Gastrocnemius medialis (tissue), 4 donors: ENCODE measurements around the gene DDX21. TPM values are rescaled to one million over a fixed set of nuclear protein-coding genes. Genes with fewer than 3 reads are reported as not detected.
A peak's percentile ranks its signal among the peaks of the same experiment; 100 is the strongest.
"Not testable (repeated sequence)": the region's sequence is repeated elsewhere in the genome, so short reads cannot be mapped to it uniquely, and the experiment has no call there.

ENCODE experiments used
- ATAC-seq, 2 donors: fragments of 150-250 bp; one replicate each; pipeline ENCODE4 v1.9.1; 2016
- DNase-seq, 2 donors: peaks; one replicate each; pipeline ENCODE4 v3.0.0-alpha.2; 2019
- H3K27ac ChIP-seq, 4 donors: fragments of 200-600 bp; sonication (generic); 1 replicate in 1 of 4; 2 replicates in 3 of 4; pipeline ENCODE4 v1.5.1; 2016 to 2018; ENCODE audit warnings: mild to moderate bottlenecking in 2 of 4, moderate library complexity in 1 of 4
- H3K27me3 ChIP-seq, 3 donors: fragments of 200-600 bp; sonication (generic) in 2 of 3; 1 replicate in 1 of 3; 2 replicates in 2 of 3; pipeline versions ENCODE4 v1.5.1 to v1.6.0; 2016 to 2019; ENCODE audit warnings: mild to moderate bottlenecking in 1 of 3, moderate library complexity in 1 of 3
- H3K36me3 ChIP-seq, 2 donors: fragments of 200-600 bp; sonication (generic) in 1 of 2; one replicate each; pipeline ENCODE4 v1.5.1; 2017 to 2018
- H3K4me1 ChIP-seq, 2 donors: fragments of 200-600 bp; sonication (generic) in 1 of 2; one replicate each; pipeline ENCODE4 v1.5.1; 2016 to 2017; ENCODE audit warnings: mild to moderate bottlenecking in 2 of 2
- H3K4me3 ChIP-seq, 4 donors: fragments of 200-600 bp; sonication (generic) in 3 of 4; 1 replicate in 1 of 4; 2 replicates in 3 of 4; pipeline ENCODE4 v1.5.1; 2016 to 2019; ENCODE audit warnings: mild to moderate bottlenecking in 2 of 4
- H3K9me3 ChIP-seq, 3 donors: fragments of 200-600 bp; sonication (generic) in 2 of 3; 1 replicate in 1 of 3; 2 replicates in 2 of 3; pipeline ENCODE4 v1.5.1; 2016 to 2019
- CTCF ChIP-seq, 5 experiments: fragments of 450-650 bp in 3 of 5; fragments of 200-600 bp in 2 of 5; sonication (generic) in 2 of 5; IDR thresholded peaks in 4 of 5; conservative IDR thresholded peaks in 1 of 5; 1 replicate in 4 of 5; 2 replicates in 1 of 5; pipeline ENCODE4 v1.5.1; 2016 to 2019; ENCODE audit warnings: antibody characterized with exemption in 5 of 5, mild to moderate bottlenecking in 3 of 5, moderate library complexity in 3 of 5
- POLR2A ChIP-seq, 2 donors: fragments of 450-650 bp; IDR thresholded peaks; one replicate each; pipeline ENCODE4 v1.6.1; 2017; ENCODE audit warnings: antibody characterized with exemption in 2 of 2, mild to moderate bottlenecking in 2 of 2, moderate library complexity in 2 of 2
- in situ Hi-C, 4 donors: fragments of 200-750 bp; cut with MboI; loops; one replicate each; pipeline versions ENCODE4 v1.15.0 to v1.8.0; 2017; ENCODE audit warnings: low sequenced_read_pairs in 4 of 4
- intact Hi-C: fragments of 100-400 bp; cut with DNase I; formaldehyde crosslinking; loops from one replicate; pipeline ENCODE4 v1.15.1; 2023; ENCODE audit warnings: low total_unique reads
- total RNA-seq, 4 donors: library from RNA; depleted of rRNA; stranded (reverse); fragments of >200 nt; gene quantifications; one replicate each; pipeline versions ENCODE4 v1.1.0 to v1.2.3, GENCODE V29; 2016

Gene DDX21
- 10 to 100 TPM; 44.4 to 66.8 (median 53.7) TPM for total RNA-seq

GRCh38 chr10:68955832-68956532 lies at the start of gene DDX21:
Gene DDX21 (plus strand): TSS chr10:68956170. CDS start chr10:68956226, 56 bp downstream.
- Histone ChIP-seq H3K9me3 (no peaks in the 10 kb centered on the region), H3K4me1 (peaks cover 18 to 24% of the 10 kb centered on the region in 2 donors), H3K4me3 (peak within 1 kb of the TSS; percentile 96 to 98 (median 98)), H3K27me3 (no peaks in the 10 kb centered on the region), H3K27ac (peak within 1 kb of the TSS; percentile 92 to 98 (median 96)), H3K36me3 (peaks cover 0 to 15% of the 10 kb centered on the region in 2 donors)
- peak; percentile 97 for ATAC-seq
- in situ Hi-C loops: no loop called here
- TF ChIP-seq CTCF (IDR thresholded peaks at IDR 0.05 in 4 of 5, conservative IDR thresholded peaks at IDR 0.05 in 1 of 5) (peak; percentile 25 to 63 (median 47)), POLR2A (IDR thresholded peaks at IDR 0.05) (peak; percentile 78 to 84)
- intact Hi-C loops: loop anchor here (1.0 to 5.0 kb wide), 4 partner anchors 32 to 429 kb away; partner anchors contain the start of genes KIFBP, SLC25A16 and VPS26A
- peak; percentile 82 to 83 for DNase-seq

GRCh38 chr10:68924593-68924992 lies 31.4 kb upstream of the DDX21 start:
- Histone ChIP-seq H3K27me3 (no peaks in the 10 kb centered on the region), H3K4me1 (no peaks in the 10 kb centered on the region), H3K36me3 (peaks cover 0 to 20% of the 10 kb centered on the region in 2 donors), H3K4me3 (no peak overlapping the region), H3K27ac (no peak overlapping the region), H3K9me3 (no peaks in the 10 kb centered on the region)
- DNase-seq (no peak), ATAC-seq (no peak)
- TF ChIP-seq CTCF (IDR thresholded peaks at IDR 0.05 in 4 of 5, conservative IDR thresholded peaks at IDR 0.05 in 1 of 5) (no peak), POLR2A (IDR thresholded peaks at IDR 0.05) (no peak)
- intact Hi-C loops (no loop called here), in situ Hi-C loops (loop anchor here in 1 of 4 donors (25.0 kb wide), 1 partner anchor 187 kb away; no protein-coding TSS in a partner anchor)

GRCh38 chr10:68925489-68925888 lies 30.5 kb upstream of the DDX21 start:
- no peak overlapping the region for H3K27ac ChIP-seq
- no peak for TF ChIP-seq POLR2A (IDR thresholded peaks at IDR 0.05)
- no peak for TF ChIP-seq CTCF (IDR thresholded peaks at IDR 0.05 in 4 of 5, conservative IDR thresholded peaks at IDR 0.05 in 1 of 5)
- H3K27me3 ChIP-seq: no peaks in the 10 kb centered on the region
- DNase-seq (no peak), ATAC-seq (no peak)
- no peaks in the 10 kb centered on the region for H3K9me3 ChIP-seq
- H3K36me3 ChIP-seq: peaks cover 0 to 16% of the 10 kb centered on the region in 2 donors
- in situ Hi-C loops (no loop called here), intact Hi-C loops (no loop called here)
- no peaks in the 10 kb centered on the region for H3K4me1 ChIP-seq
- H3K4me3 ChIP-seq: no peak overlapping the region

GRCh38 chr10:68929157-68929556 lies 26.8 kb upstream of the DDX21 start:
- H3K4me1 ChIP-seq, DNase-seq, ATAC-seq, H3K9me3 ChIP-seq, intact Hi-C loops, H3K27me3 ChIP-seq, H3K4me3 ChIP-seq, in situ Hi-C loops, H3K27ac ChIP-seq: not testable (repeated sequence)
- H3K36me3 ChIP-seq: peaks cover 0 to 22% of the 10 kb centered on the region in 2 donors

- H3K4me1 ChIP-seq, intact Hi-C loops, H3K4me3 ChIP-seq, H3K9me3 ChIP-seq, DNase-seq, H3K27ac ChIP-seq, in situ Hi-C loops, ATAC-seq, H3K27me3 ChIP-seq: not testable (repeated sequence)
- peaks cover 0 to 27% of the 10 kb centered on the region in 2 donors for H3K36me3 ChIP-seq
Observed at GRCh38 chr10:68929888-68930287, 26.1 kb upstream of the DDX21 start.

DNA sequence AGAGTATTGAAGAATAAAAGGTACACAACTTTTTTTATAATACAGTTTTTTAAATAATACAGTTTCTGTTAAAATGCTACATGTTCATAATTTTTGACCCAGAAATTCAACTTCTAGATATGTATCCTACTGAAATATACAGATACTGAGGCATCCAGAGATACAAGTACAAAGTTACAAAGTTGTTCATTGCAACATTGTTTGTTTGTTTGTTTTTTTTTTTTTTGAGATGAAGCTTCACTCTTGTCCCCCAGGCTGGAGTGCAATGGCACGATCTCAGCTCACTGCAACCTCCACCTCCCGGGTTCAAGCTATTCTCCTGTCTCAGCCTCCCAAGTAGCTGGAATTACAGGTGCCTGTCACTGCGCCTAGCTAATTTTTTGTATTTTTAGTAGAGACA lies 23.1 kb upstream of the DDX21 start:
- DNase-seq, H3K27me3 ChIP-seq, H3K4me3 ChIP-seq, H3K9me3 ChIP-seq, H3K4me1 ChIP-seq, intact Hi-C loops, in situ Hi-C loops, H3K27ac ChIP-seq, ATAC-seq: not testable (repeated sequence)
- peaks cover 0 to 27% of the 10 kb centered on the region in 2 donors for H3K36me3 ChIP-seq
